NCI-H146 (cell line): ENCODE data around the gene BARHL1.
"Not testable (repeated sequence)": the region's sequence is repeated elsewhere in the genome, so short reads cannot be mapped to it uniquely, and the experiment has no call there.

Experiments
- DNase-seq: peaks from one replicate; lab custom pipeline; 2025; lab: John Stamatoyannopoulos, UW

Gene BARHL1

GRCh38 chr9:132556714-132557113, 25.7 kb upstream of the BARHL1 start:
- DNase-seq = no peak

- no peak for DNase-seq
These were observed 25.2 kb upstream of the BARHL1 start for GRCh38 chr9:132557159-132557558.

GRCh38 chr9:132559711-132560110, 22.7 kb upstream of the BARHL1 start:
- no peak for DNase-seq

- DNase-seq = no peak
These were observed 21.7 kb upstream of the BARHL1 start for GRCh38 chr9:132560616-132561202.

- DNase-seq = no peak
These were observed 20.2 kb upstream of the BARHL1 start for GRCh38 chr9:132562306-132562573.

- DNase-seq = no peak
These were observed 17.9 kb upstream of the BARHL1 start for GRCh38 chr9:132564526-132564925.

- not testable (repeated sequence) for DNase-seq
These were observed 13.6 kb upstream of the BARHL1 start for GRCh38 chr9:132568787-132569186.

GRCh38 chr9:132571806-132572600, 10.4 kb upstream of the BARHL1 start:
- DNase-seq = no peak

GRCh38 chr9:132572921-132573320, 9.5 kb upstream of the BARHL1 start:
- DNase-seq = no peak

GRCh38 chr9:132575005-132575609, 7.3 kb upstream of the BARHL1 start:
- DNase-seq = peak; percentile 68

GRCh38 chr9:132575811-132576210, 6.6 kb upstream of the BARHL1 start:
- no peak for DNase-seq

GRCh38 chr9:132577119-132577518, 5.3 kb upstream of the BARHL1 start:
- DNase-seq = no peak

GRCh38 chr9:132578367-132578932, 4.0 kb upstream of the BARHL1 start:
- no peak for DNase-seq

GRCh38 chr9:132579427-132579798, 3.0 kb upstream of the BARHL1 start:
- DNase-seq = no peak

GRCh38 chr9:132582786-132583583, 579 bp downstream of the BARHL1 start:
- DNase-seq = no peak

GRCh38 chr9:132583584-132584304, 1.3 kb downstream of the BARHL1 start:
- no peak for DNase-seq

GRCh38 chr9:132584601-132585560, 2.5 kb downstream of the BARHL1 start:
- no peak for DNase-seq

- no peak for DNase-seq
These were observed 3.8 kb downstream of the BARHL1 start for GRCh38 chr9:132585954-132586829.

GRCh38 chr9:132586830-132587591, 4.6 kb downstream of the BARHL1 start:
- DNase-seq = no peak
